HepG2 (cell line): ENCODE measurements around the gene INTS15. TPM values are rescaled to one million over a fixed set of nuclear protein-coding genes. Genes with fewer than 3 reads are reported as not detected.

Experiments used
- ATAC-seq: fragments of 200-7000 bp; cut with Tn5 transposase; 3 replicates; pipeline ENCODE4 v1.9.1; 2020; ENCODE audit warnings: mild to moderate bottlenecking, moderate library complexity
- BruUV-seq: library from RNA; stranded (reverse); fragments of 400-500 nt; replicated peaks from 2 replicates; lab custom pipeline; 2021; lab: Mats Ljungman, UMichigan
- CTCF ChIA-PET: fragments of 300-600 bp; formaldehyde crosslinking; extraction: SDS; loops from one replicate; lab custom pipeline; 2021; ENCODE audit warnings: low total read pairs, inconsistent platforms, low intra/inter-chr PET ratio; lab: Yijun Ruan, JAX
- POLR2A ChIA-PET: fragments of 350-600 bp; sonication (Branson Sonifier 250); formaldehyde crosslinking; loops from one replicate; lab custom pipeline; 2020; ENCODE audit warnings: antibody characterized with exemption, inconsistent platforms; lab: Yijun Ruan, JAX
- DNase-seq: peaks from one replicate; pipeline ENCODE4 v3.0.0-alpha.2; 2015; ENCODE audit warnings: low spot score
- FAIRE-seq: peaks from 3 replicates; lab custom pipeline; 2011; peaks lifted over from hg19 to GRCh38; lab: Jason Lieb, UNC
- H2AFZ ChIP-seq: one replicate; pipeline ENCODE4 v1.6.1; 2011; ENCODE audit warnings: low read length, inconsistent platforms
- H3K27ac ChIP-seq: fragments of 300-600 bp; 3 replicates; pipeline ENCODE4 v1.8.0; 2011; ENCODE audit warnings: mixed run types, mild to moderate bottlenecking, mixed read lengths, low read length, inconsistent platforms; ENCODE audit not compliant: insufficient read depth; ENCODE audit errors: extremely low read length
- H3K27me3 ChIP-seq, 2 experiments: fragments of 200-600 bp in 1 of 2; 2 replicates in 1 of 2; 3 replicates in 1 of 2; pipeline versions ENCODE4 v1.6.0 to v1.8.0; 2011; ENCODE audit warnings: low read length in 2 of 2, mild to moderate bottlenecking in 2 of 2, moderate library complexity in 2 of 2, inconsistent platforms in 1 of 2; ENCODE audit not compliant: insufficient read depth in 2 of 2, control insufficient read depth in 1 of 2
- H3K36me3 ChIP-seq, 2 experiments: fragments of 200-600 bp in 1 of 2; replicated peaks in 1 of 2; 2 replicates in 1 of 2; 3 replicates in 1 of 2; pipeline versions ENCODE4 v1.5.1 to v1.8.0; 2011; ENCODE audit warnings: low read length in 2 of 2, inconsistent platforms in 1 of 2; ENCODE audit not compliant: insufficient read depth in 2 of 2, control insufficient read depth in 1 of 2
- H3K4me1 ChIP-seq: 2 replicates; pipeline ENCODE4 v1.5.1; 2012; ENCODE audit warnings: low read length, inconsistent platforms; ENCODE audit not compliant: insufficient read depth
- H3K4me2 ChIP-seq: 2 replicates; pipeline ENCODE4 v1.6.0; 2011; ENCODE audit warnings: low read depth, low read length, inconsistent platforms
- H3K4me3 ChIP-seq, 3 experiments: fragments of 200-600 bp in 1 of 3; sonication (generic), shearing (Covaris generic) in 1 of 3; replicated peaks in 1 of 3; 2 replicates each; pipeline ENCODE4 v1.5.1; 2011 to 2016; ENCODE audit warnings: low read length in 3 of 3, inconsistent platforms in 2 of 3, low read depth in 2 of 3, mild to moderate bottlenecking in 2 of 3, control low read depth in 1 of 3, mixed read lengths in 1 of 3; ENCODE audit not compliant: insufficient read depth in 1 of 3
- H3K79me2 ChIP-seq: one replicate; pipeline ENCODE4 v1.6.1; 2011; ENCODE audit warnings: low read length, inconsistent platforms; ENCODE audit not compliant: insufficient read depth
- H3K9ac ChIP-seq: 2 replicates; pipeline ENCODE4 v1.6.0; 2011; ENCODE audit warnings: mild to moderate bottlenecking, low read depth, low read length, inconsistent platforms; ENCODE audit not compliant: insufficient read depth
- H3K9me3 ChIP-seq: 2 replicates; pipeline ENCODE4 v1.5.1; 2012; ENCODE audit warnings: mild to moderate bottlenecking, low read length
- H4K20me1 ChIP-seq: 2 replicates; pipeline ENCODE4 v1.6.0; 2011; ENCODE audit warnings: inconsistent platforms, mild to moderate bottlenecking, low read length, moderate library complexity; ENCODE audit not compliant: insufficient read depth
- AGO2 ChIP-seq: fragments of 200-400 bp; formaldehyde crosslinking; optimal IDR thresholded peaks from 2 replicates; pipeline ENCODE3; 2017; ENCODE audit warnings: mild to moderate bottlenecking, low read depth, low read length, moderate library complexity
- RERE ChIP-seq: IDR thresholded peaks from 2 replicates; pipeline ENCODE4 v1.6.1; 2016; ENCODE audit warnings: low read depth, missing genetic modification reagents, missing compliant biosample characterization
- WGBS: methylation state at CpG from one replicate; pipeline ENCODE4 v1.1.6; 2017; ENCODE audit warnings: low lambda C conversion rate; 5-methylcytosine and 5-hydroxymethylcytosine counted together
- in situ Hi-C: cut with HindIII; loops from 2 replicates; pipeline ENCODE4 v1.10.0; 2017; ENCODE audit warnings: low pct_unique_long_range_greater_than_20kb; ENCODE audit not compliant: extremely low pct_ligation_motif_present
- intact Hi-C: fragments of 100-400 bp; cut with micrococcal nuclease; formaldehyde crosslinking; loops from one replicate; pipeline ENCODE4 v1.10.0; 2022; ENCODE audit not compliant: unreplicated experiment
- polyA plus RNA-seq, 8 experiments: library from polyadenylated mRNA; depleted of rRNA in 3 of 8; stranded (reverse) in 7 of 8; unstranded in 1 of 8; fragments of >200 nt; fragmentation: Illumina TruSeq in 4 of 8; extraction: Trizol in 4 of 8; gene quantifications; 2 replicates each; pipeline versions ENCODE4 v1.2.1 to v1.2.3, GENCODE V29; 2011 to 2016; ENCODE audit warnings: low read depth in 4 of 8, missing spikeins in 1 of 8, mixed read lengths in 1 of 8; ENCODE audit not compliant: insufficient read depth in 1 of 8
- total RNA-seq, 5 experiments: library from RNA; depleted of rRNA; stranded (reverse); fragments of >200 nt; fragmentation: Illumina TruSeq; extraction: Trizol; gene quantifications; 2 replicates each; pipeline ENCODE4 v1.2.3, GENCODE V29; 2016; ENCODE audit warnings: low read depth in 1 of 5

INTS15 gene
- total and polyA plus RNA-seq, 2 of the 13 experiments (the other 11 are each of a cell fraction or from before 2014, with no cell fraction given): 16.3 to 25.7 TPM

- no peak overlapping the region for H3K27ac ChIP-seq
- no peak for ATAC-seq
- DNase-seq: no peak
- no peak overlapping the region for H3K4me2 ChIP-seq
- H4K20me1 ChIP-seq: no peaks in the 10 kb centered on the region
- peaks cover 2 to 8% of the 10 kb centered on the region in 2 experiments; a peak in 2 of 5 replicates for H3K36me3 ChIP-seq
- H3K4me1 ChIP-seq: peaks cover 18% of the 10 kb centered on the region
- BruUV-seq: no TSS peak
- no peak overlapping the region for H3K9ac ChIP-seq
- no peaks in the 10 kb centered on the region for H3K27me3 ChIP-seq
- ChIA-PET POLR2A (no interaction called here), CTCF (no interaction called here)
- no peaks in the 10 kb centered on the region for H3K79me2 ChIP-seq
- no peak for FAIRE-seq
- no peaks in the 10 kb centered on the region for H3K9me3 ChIP-seq
- in situ Hi-C loops (no loop called here), intact Hi-C loops (no loop called here)
- 98% methylated on average over 48 of the region's 48 CpGs for WGBS
- H2AFZ ChIP-seq: no peak overlapping the region
- no peak overlapping the region for H3K4me3 ChIP-seq
- TF ChIP-seq AGO2 (peak; percentile 48), RERE (CRISPR knock-in tag) (no peak)
Observed at GRCh38 chr7:6654842-6655610, 65.2 kb downstream of the INTS15 start.
